H1 (cell line): ENCODE data around the gene SEZ6. TPM values are rescaled to one million over a fixed set of nuclear protein-coding genes. Genes with fewer than 3 reads are reported as not detected.

Experiments used
- BACH1 ChIP-seq: IDR thresholded peaks from 2 replicates; pipeline ENCODE4 v1.6.1; 2012; ENCODE audit warnings: low read length, improper control_type of control experiment
- BRCA1 ChIP-seq: IDR thresholded peaks from 2 replicates; pipeline ENCODE4 v1.6.1; 2012; ENCODE audit warnings: low read depth, low read length, improper control_type of control experiment
- GTF2F1 ChIP-seq: IDR thresholded peaks from 2 replicates; pipeline ENCODE4 v1.6.1; 2012; ENCODE audit warnings: low read depth, low read length, improper control_type of control experiment, borderline replicate concordance
- HDAC2 ChIP-seq, 2 experiments: fragments of 300-600 bp in 1 of 2; sonication (generic) in 1 of 2; IDR thresholded peaks; 2 replicates each; pipeline ENCODE4 v1.6.1; 2011 to 2012; ENCODE audit warnings: low read depth in 2 of 2, low read length in 2 of 2, mild to moderate bottlenecking in 2 of 2, moderate library complexity in 2 of 2, borderline replicate concordance in 1 of 2, inconsistent platforms in 1 of 2
- NRF1 ChIP-seq: IDR thresholded peaks from 2 replicates; pipeline ENCODE4 v1.6.1; 2011; ENCODE audit warnings: mild to moderate bottlenecking, low read depth, low read length, improper control_type of control experiment
- POU5F1 ChIP-seq: IDR thresholded peaks from 2 replicates; pipeline ENCODE4 v1.6.1; 2011; ENCODE audit warnings: low read depth, mild to moderate bottlenecking, low read length, moderate library complexity
- RXRA ChIP-seq: IDR thresholded peaks from 2 replicates; pipeline ENCODE4 v1.6.1; 2011; ENCODE audit warnings: low read depth, mild to moderate bottlenecking, low read length, moderate library complexity; ENCODE audit not compliant: insufficient read depth
- SAP30 ChIP-seq: fragments of 300-600 bp; sonication (generic); IDR thresholded peaks from 2 replicates; pipeline ENCODE4 v1.7.1; 2012; ENCODE audit warnings: low read length, moderate library complexity, mild to moderate bottlenecking, inconsistent platforms; ENCODE audit not compliant: insufficient read depth, insufficient replicate concordance
- SIN3A ChIP-seq, 2 experiments: IDR thresholded peaks in 1 of 2; conservative IDR thresholded peaks in 1 of 2; 2 replicates each; pipeline ENCODE4 v1.6.1; 2011 to 2012; ENCODE audit warnings: low read length in 2 of 2, improper control_type of control experiment in 1 of 2, low read depth in 1 of 2, mild to moderate bottlenecking in 1 of 2
- SP1 ChIP-seq: IDR thresholded peaks from 2 replicates; pipeline ENCODE4 v1.6.1; 2011; ENCODE audit warnings: low read depth, low read length
- TAF7 ChIP-seq: optimal IDR thresholded peaks from 2 replicates; pipeline ENCODE3; 2011; ENCODE audit warnings: low read depth, mild to moderate bottlenecking, inconsistent platforms, low read length, moderate library complexity, borderline replicate concordance
- polyA plus RNA-seq, 7 experiments: library from polyadenylated mRNA; depleted of rRNA in 3 of 7; stranded (reverse) in 5 of 7; unstranded in 2 of 7; fragments of >200 nt in 5 of 7; fragments of 200-250 nt in 2 of 7; gene quantifications; 1 replicate in 5 of 7; 2 replicates in 1 of 7; 4 replicates in 1 of 7; pipeline versions ENCODE4 v1.2.1 to v1.2.3, GENCODE V29; 2011 to 2013; ENCODE audit warnings: missing spikeins in 2 of 7, mixed read lengths in 2 of 7
- total RNA-seq: library from RNA; stranded (reverse); fragmentation: NEBNext Ultra II Directional; extraction: Animal tissue kit (Norgen Biotek cat#: 25700); gene quantifications from 2 replicates; pipeline ENCODE4 v1.2.1, GENCODE V29; 2021
- TF ChIP-seq, protein P1 (sequence below): fragments of 300-600 bp; sonication (generic); IDR thresholded peaks from 2 replicates; pipeline ENCODE4 v1.7.1; 2012; ENCODE audit warnings: low read length, moderate library complexity, mild to moderate bottlenecking, inconsistent platforms; ENCODE audit not compliant: insufficient replicate concordance

Gene SEZ6
- total and polyA plus RNA-seq, 2 of the 8 experiments (the other 6 are each of a cell fraction or from before 2014, with no cell fraction given) = 6.9 to 16.1 TPM

DNA sequence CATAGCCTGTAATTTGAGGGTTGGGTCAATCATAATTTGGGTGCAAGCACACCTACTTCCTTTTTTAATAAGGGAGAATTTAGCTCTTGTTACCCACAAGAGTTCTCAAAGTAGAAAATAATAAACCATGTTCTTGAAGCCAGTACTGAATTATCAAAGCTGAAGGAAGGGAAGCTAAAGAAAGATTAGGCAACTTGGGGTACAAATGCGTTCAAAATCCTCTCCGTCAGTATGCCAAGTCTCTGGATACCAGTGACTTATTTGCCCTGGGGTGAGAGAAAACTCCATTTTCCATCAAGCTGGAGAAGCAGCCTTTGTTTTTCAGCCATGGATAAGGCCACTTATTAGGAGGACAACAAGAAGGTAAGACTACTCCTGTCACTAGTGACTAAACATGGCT, 79.5 kb downstream of the SEZ6 start (continued):
- TF ChIP-seq, protein P1, sequence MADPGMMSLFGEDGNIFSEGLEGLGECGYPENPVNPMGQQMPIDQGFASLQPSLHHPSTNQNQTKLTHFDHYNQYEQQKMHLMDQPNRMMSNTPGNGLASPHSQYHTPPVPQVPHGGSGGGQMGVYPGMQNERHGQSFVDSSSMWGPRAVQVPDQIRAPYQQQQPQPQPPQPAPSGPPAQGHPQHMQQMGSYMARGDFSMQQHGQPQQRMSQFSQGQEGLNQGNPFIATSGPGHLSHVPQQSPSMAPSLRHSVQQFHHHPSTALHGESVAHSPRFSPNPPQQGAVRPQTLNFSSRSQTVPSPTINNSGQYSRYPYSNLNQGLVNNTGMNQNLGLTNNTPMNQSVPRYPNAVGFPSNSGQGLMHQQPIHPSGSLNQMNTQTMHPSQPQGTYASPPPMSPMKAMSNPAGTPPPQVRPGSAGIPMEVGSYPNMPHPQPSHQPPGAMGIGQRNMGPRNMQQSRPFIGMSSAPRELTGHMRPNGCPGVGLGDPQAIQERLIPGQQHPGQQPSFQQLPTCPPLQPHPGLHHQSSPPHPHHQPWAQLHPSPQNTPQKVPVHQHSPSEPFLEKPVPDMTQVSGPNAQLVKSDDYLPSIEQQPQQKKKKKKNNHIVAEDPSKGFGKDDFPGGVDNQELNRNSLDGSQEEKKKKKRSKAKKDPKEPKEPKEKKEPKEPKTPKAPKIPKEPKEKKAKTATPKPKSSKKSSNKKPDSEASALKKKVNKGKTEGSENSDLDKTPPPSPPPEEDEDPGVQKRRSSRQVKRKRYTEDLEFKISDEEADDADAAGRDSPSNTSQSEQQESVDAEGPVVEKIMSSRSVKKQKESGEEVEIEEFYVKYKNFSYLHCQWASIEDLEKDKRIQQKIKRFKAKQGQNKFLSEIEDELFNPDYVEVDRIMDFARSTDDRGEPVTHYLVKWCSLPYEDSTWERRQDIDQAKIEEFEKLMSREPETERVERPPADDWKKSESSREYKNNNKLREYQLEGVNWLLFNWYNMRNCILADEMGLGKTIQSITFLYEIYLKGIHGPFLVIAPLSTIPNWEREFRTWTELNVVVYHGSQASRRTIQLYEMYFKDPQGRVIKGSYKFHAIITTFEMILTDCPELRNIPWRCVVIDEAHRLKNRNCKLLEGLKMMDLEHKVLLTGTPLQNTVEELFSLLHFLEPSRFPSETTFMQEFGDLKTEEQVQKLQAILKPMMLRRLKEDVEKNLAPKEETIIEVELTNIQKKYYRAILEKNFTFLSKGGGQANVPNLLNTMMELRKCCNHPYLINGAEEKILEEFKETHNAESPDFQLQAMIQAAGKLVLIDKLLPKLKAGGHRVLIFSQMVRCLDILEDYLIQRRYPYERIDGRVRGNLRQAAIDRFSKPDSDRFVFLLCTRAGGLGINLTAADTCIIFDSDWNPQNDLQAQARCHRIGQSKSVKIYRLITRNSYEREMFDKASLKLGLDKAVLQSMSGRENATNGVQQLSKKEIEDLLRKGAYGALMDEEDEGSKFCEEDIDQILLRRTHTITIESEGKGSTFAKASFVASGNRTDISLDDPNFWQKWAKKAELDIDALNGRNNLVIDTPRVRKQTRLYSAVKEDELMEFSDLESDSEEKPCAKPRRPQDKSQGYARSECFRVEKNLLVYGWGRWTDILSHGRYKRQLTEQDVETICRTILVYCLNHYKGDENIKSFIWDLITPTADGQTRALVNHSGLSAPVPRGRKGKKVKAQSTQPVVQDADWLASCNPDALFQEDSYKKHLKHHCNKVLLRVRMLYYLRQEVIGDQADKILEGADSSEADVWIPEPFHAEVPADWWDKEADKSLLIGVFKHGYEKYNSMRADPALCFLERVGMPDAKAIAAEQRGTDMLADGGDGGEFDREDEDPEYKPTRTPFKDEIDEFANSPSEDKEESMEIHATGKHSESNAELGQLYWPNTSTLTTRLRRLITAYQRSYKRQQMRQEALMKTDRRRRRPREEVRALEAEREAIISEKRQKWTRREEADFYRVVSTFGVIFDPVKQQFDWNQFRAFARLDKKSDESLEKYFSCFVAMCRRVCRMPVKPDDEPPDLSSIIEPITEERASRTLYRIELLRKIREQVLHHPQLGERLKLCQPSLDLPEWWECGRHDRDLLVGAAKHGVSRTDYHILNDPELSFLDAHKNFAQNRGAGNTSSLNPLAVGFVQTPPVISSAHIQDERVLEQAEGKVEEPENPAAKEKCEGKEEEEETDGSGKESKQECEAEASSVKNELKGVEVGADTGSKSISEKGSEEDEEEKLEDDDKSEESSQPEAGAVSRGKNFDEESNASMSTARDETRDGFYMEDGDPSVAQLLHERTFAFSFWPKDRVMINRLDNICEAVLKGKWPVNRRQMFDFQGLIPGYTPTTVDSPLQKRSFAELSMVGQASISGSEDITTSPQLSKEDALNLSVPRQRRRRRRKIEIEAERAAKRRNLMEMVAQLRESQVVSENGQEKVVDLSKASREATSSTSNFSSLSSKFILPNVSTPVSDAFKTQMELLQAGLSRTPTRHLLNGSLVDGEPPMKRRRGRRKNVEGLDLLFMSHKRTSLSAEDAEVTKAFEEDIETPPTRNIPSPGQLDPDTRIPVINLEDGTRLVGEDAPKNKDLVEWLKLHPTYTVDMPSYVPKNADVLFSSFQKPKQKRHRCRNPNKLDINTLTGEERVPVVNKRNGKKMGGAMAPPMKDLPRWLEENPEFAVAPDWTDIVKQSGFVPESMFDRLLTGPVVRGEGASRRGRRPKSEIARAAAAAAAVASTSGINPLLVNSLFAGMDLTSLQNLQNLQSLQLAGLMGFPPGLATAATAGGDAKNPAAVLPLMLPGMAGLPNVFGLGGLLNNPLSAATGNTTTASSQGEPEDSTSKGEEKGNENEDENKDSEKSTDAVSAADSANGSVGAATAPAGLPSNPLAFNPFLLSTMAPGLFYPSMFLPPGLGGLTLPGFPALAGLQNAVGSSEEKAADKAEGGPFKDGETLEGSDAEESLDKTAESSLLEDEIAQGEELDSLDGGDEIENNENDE = no peak
- TF ChIP-seq GTF2F1 (no peak), HDAC2 (IDR thresholded peaks at IDR 0.05; ENCODE audit: borderline replicate concordance in 1 of 2, low read depth in 2 of 2, low read length in 2 of 2) (no peak), SIN3A (conservative IDR thresholded peaks at IDR 0.05 in 1 of 2, IDR thresholded peaks at IDR 0.05 in 1 of 2; ENCODE audit: low read depth in 1 of 2, low read length in 2 of 2) (no peak), SAP30 (no peak), POU5F1 (no peak), RXRA (no peak), NRF1 (no peak), SP1 (no peak), TAF7 (no peak), BRCA1 (no peak), BACH1 (no peak)
